Lower leg skin (tissue), 3 donors: ENCODE measurements around the gene ELOVL3.

Experiments used
- POLR2A ChIP-seq, 2 donors: fragments of 450-650 bp; IDR thresholded peaks; one replicate each; pipeline ENCODE4 v1.6.1; 2016 to 2017; ENCODE audit warnings: antibody characterized with exemption in 2 of 2, mild to moderate bottlenecking in 1 of 2, moderate library complexity in 1 of 2
- TF ChIP-seq, protein P1 (sequence below), 3 donors: fragments of 450-650 bp; IDR thresholded peaks; one replicate each; pipeline ENCODE4 v1.5.1; 2016; ENCODE audit warnings: antibody characterized with exemption in 3 of 3, mild to moderate bottlenecking in 3 of 3, moderate library complexity in 2 of 3

DNA sequence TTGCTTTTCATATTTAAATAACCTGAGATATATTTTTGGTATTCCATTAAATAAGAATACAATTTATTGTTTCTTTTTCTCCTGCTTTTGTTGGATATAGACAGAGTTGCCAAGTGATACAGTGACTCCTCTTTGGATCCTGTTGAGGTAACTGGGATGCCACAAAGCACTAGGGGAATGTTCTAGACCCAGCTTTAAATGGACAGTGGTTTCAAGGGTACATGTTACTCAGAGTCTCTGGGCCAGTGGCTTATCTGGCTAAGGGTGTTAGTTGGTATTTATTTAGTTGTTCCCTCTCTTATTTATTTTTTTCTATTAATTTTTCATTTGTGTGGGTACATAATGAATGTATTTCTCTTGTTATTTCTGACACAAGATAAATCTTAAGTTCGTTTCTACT is 28.3 kb downstream of the ELOVL3 start:
- TF ChIP-seq POLR2A (IDR thresholded peaks at IDR 0.05) = no peak
- TF ChIP-seq, protein P1, sequence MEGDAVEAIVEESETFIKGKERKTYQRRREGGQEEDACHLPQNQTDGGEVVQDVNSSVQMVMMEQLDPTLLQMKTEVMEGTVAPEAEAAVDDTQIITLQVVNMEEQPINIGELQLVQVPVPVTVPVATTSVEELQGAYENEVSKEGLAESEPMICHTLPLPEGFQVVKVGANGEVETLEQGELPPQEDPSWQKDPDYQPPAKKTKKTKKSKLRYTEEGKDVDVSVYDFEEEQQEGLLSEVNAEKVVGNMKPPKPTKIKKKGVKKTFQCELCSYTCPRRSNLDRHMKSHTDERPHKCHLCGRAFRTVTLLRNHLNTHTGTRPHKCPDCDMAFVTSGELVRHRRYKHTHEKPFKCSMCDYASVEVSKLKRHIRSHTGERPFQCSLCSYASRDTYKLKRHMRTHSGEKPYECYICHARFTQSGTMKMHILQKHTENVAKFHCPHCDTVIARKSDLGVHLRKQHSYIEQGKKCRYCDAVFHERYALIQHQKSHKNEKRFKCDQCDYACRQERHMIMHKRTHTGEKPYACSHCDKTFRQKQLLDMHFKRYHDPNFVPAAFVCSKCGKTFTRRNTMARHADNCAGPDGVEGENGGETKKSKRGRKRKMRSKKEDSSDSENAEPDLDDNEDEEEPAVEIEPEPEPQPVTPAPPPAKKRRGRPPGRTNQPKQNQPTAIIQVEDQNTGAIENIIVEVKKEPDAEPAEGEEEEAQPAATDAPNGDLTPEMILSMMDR (IDR thresholded peaks at IDR 0.05) = no peak
